B cell (primary cell): ENCODE measurements around the gene MED27. TPM values are rescaled to one million over a fixed set of nuclear protein-coding genes. Genes with fewer than 3 reads are reported as not detected.

Source experiments
- ATAC-seq: fragments of 200-7000 bp; cut with Tn5 transposase; one replicate; pipeline ENCODE4 v1.10.0; 2021; ENCODE audit warnings: low read depth, mild to moderate bottlenecking, moderate number of reproducible peaks, moderate library complexity
- CTCF ChIA-PET: fragments of 350-600 bp; sonication (Branson Sonifier 250); formaldehyde crosslinking; loops from one replicate; lab custom pipeline; 2021; ENCODE audit warnings: antibody characterized with exemption, inconsistent platforms; lab: Charles Lee
- POLR2A ChIA-PET: fragments of 350-600 bp; sonication (Branson Sonifier 250); formaldehyde crosslinking; loops from one replicate; lab custom pipeline; 2021; ENCODE audit warnings: antibody characterized with exemption; lab: Charles Lee
- DNase-seq: peaks from one replicate; pipeline ENCODE4 v3.0.0; 2013
- H2AFZ ChIP-seq: 2 replicates; pipeline ENCODE4 v1.6.1; 2012; ENCODE audit warnings: mild to moderate bottlenecking, low read depth, low read length; ENCODE audit not compliant: insufficient read depth, poor library complexity, severe bottlenecking
- H3K27ac ChIP-seq, 2 donors: 1 replicate in 1 of 2; 2 replicates in 1 of 2; pipeline ENCODE4 v1.5.1; 2012 to 2013; ENCODE audit warnings: low read length in 2 of 2, mild to moderate bottlenecking in 2 of 2, moderate library complexity in 1 of 2
- H3K27me3 ChIP-seq, 4 experiments: fragments of 200-600 bp in 1 of 4; sonication (generic) in 1 of 4; replicated peaks in 1 of 4; 1 replicate in 2 of 4; 2 replicates in 2 of 4; pipeline versions ENCODE4 v1.6.1 to v1.7.0; 2013 to 2016; ENCODE audit warnings: low read length in 3 of 4, mild to moderate bottlenecking in 2 of 4, mixed read lengths in 1 of 4, moderate library complexity in 1 of 4; ENCODE audit not compliant: insufficient read depth in 4 of 4, control insufficient read depth in 3 of 4; ENCODE audit errors: control extremely low read depth in 1 of 4
- H3K36me3 ChIP-seq, 2 experiments: replicated peaks in 1 of 2; 1 replicate in 1 of 2; 2 replicates in 1 of 2; pipeline versions ENCODE4 v1.6.1 to v1.7.1; 2013; ENCODE audit warnings: low read length in 1 of 2; ENCODE audit not compliant: insufficient read depth in 2 of 2, control insufficient read depth in 1 of 2; ENCODE audit errors: control extremely low read depth in 1 of 2, extremely low read depth in 1 of 2
- H3K4me1 ChIP-seq, 2 donors: fragments of 200-600 bp in 1 of 2; sonication (generic) in 1 of 2; 1 replicate in 1 of 2; 2 replicates in 1 of 2; pipeline versions ENCODE4 v1.5.1 to v1.6.1; 2013 to 2017; ENCODE audit warnings: low read length in 2 of 2; ENCODE audit not compliant: control insufficient read depth in 2 of 2, insufficient read depth in 2 of 2
- H3K4me2 ChIP-seq: replicated peaks from 2 replicates; pipeline ENCODE3; 2012; ENCODE audit warnings: mild to moderate bottlenecking, low read depth, low read length; ENCODE audit not compliant: poor library complexity, severe bottlenecking
- H3K4me3 ChIP-seq, 5 experiments: fragments of 200-600 bp in 1 of 5; sonication (generic) in 1 of 5; 1 replicate in 3 of 5; 2 replicates in 2 of 5; pipeline versions ENCODE4 v1.5.1 to v1.7.0; 2011 to 2016; ENCODE audit warnings: low read length in 4 of 5, mild to moderate bottlenecking in 4 of 5, low read depth in 2 of 5, control low read depth in 1 of 5, moderate library complexity in 1 of 5; ENCODE audit not compliant: insufficient read depth in 1 of 5; ENCODE audit errors: control extremely low read depth in 1 of 5, extremely low read depth in 1 of 5
- H3K79me2 ChIP-seq: fragments of 200-600 bp; sonication (generic); one replicate; pipeline ENCODE4 v1.6.0; 2016; ENCODE audit warnings: low read length; ENCODE audit not compliant: control insufficient read depth, insufficient read depth
- H3K9ac ChIP-seq: fragments of 200-600 bp; sonication (generic); 2 replicates; pipeline ENCODE4 v1.6.1; 2017; ENCODE audit warnings: mild to moderate bottlenecking, low read length, moderate library complexity
- H3K9me3 ChIP-seq, 3 donors: one replicate each; pipeline versions ENCODE4 v1.6.1 to v1.7.1; 2013; ENCODE audit warnings: low read length in 2 of 3; ENCODE audit not compliant: control insufficient read depth in 2 of 3, insufficient read depth in 1 of 3; ENCODE audit errors: control extremely low read depth in 1 of 3
- H4K20me1 ChIP-seq: 2 replicates; pipeline ENCODE4 v1.6.0; 2012; ENCODE audit warnings: mild to moderate bottlenecking, low read length; ENCODE audit not compliant: insufficient read depth, control insufficient read depth, poor library complexity, severe bottlenecking
- H3K27ac Mint-ChIP-seq: one replicate; pipeline ENCODE4 v1.8.0; 2021; ENCODE audit warnings: mixed read lengths
- H3K27me3 Mint-ChIP-seq: one replicate; pipeline ENCODE4 v1.8.0; 2021; ENCODE audit warnings: mixed read lengths
- H3K4me1 Mint-ChIP-seq: one replicate; pipeline ENCODE4 v1.8.0; 2021; ENCODE audit warnings: mixed read lengths
- H3K4me3 Mint-ChIP-seq: one replicate; pipeline ENCODE4 v1.8.0; 2021; ENCODE audit warnings: mixed read lengths
- H3K9me3 Mint-ChIP-seq: one replicate; pipeline ENCODE4 v1.8.0; 2022; ENCODE audit warnings: mixed read lengths; ENCODE audit not compliant: insufficient read depth
- CTCF ChIP-seq: fragments of 200-600 bp; IDR thresholded peaks from one replicate; pipeline ENCODE4 v1.8.0; 2022; ENCODE audit warnings: antibody characterized with exemption, mild to moderate bottlenecking
- EZH2 ChIP-seq: IDR thresholded peaks from 2 replicates; pipeline ENCODE4 v1.6.1; 2012; ENCODE audit warnings: borderline replicate concordance, low read depth, mild to moderate bottlenecking, moderate library complexity, low read length; ENCODE audit not compliant: insufficient read depth, poor library complexity, severe bottlenecking
- WGBS: methylation state at CpG from one replicate; pipeline ENCODE4 v1.1.5; 2013; ENCODE audit warnings: missing lambda C conversion rate; ENCODE audit not compliant: insufficient coverage; 5-methylcytosine and 5-hydroxymethylcytosine counted together
- intact Hi-C: fragments of 100-400 bp; cut with micrococcal nuclease; formaldehyde crosslinking; loops from one replicate; pipeline ENCODE4 v1.10.0; 2022
- polyA plus RNA-seq: library from polyadenylated mRNA; depleted of rRNA; stranded (reverse); fragments of >200 nt; gene quantifications from 2 replicates; pipeline ENCODE4 v1.2.3, GENCODE V29; 2012
- total RNA-seq, 2 donors: library from RNA; stranded (reverse); fragments of 120-200 nt in 1 of 2; gene quantifications; 1 replicate in 1 of 2; 2 replicates in 1 of 2; pipeline versions ENCODE4 v1.2.3 to v1.2.4, GENCODE V29; 2013 to 2022

Gene MED27
- total and polyA plus RNA-seq, 2 donors (not counting 1 experiment from before 2014, with no cell fraction given), result 17.4 to 17.7 TPM

- TF ChIP-seq CTCF (no peak), EZH2 (no peak)
- Histone ChIP-seq H4K20me1 (no peaks in the 10 kb centered on the region), H3K27me3 (no peaks in the 10 kb centered on the region), H3K9ac (no peak overlapping the region), H3K27ac (no peak overlapping the region), H3K4me2 (no peak overlapping the region), H3K9me3 (no peaks in the 10 kb centered on the region), H3K4me1 (no peaks in the 10 kb centered on the region), H2AFZ (no peak overlapping the region), H3K36me3 (no peaks in the 10 kb centered on the region), H3K79me2 (no peaks in the 10 kb centered on the region), H3K4me3 (no peak overlapping the region)
- Mint-ChIP-seq H3K27me3 (no peaks in the 10 kb centered on the region), H3K4me1 (no peaks in the 10 kb centered on the region), H3K9me3 (no peaks in the 10 kb centered on the region), H3K27ac (no peak overlapping the region), H3K4me3 (no peak overlapping the region)
- ATAC-seq (no peak), DNase-seq (no peak)
- CTCF ChIA-PET, result no interaction called here
- POLR2A ChIA-PET, result no interaction called here
- intact Hi-C loops, result no loop called here
- 97% methylated on average over 15 of the region's 18 CpGs for WGBS
These were observed 230.3 kb downstream of the MED27 start for GRCh38 chr9:131849391-131849790.

- no peak overlapping the region for H3K4me3 ChIP-seq
- no peaks in the 10 kb centered on the region for H3K4me1 Mint-ChIP-seq
- DNase-seq (no peak), ATAC-seq (no peak)
- H3K36me3 ChIP-seq, result no peaks in the 10 kb centered on the region
- no peak overlapping the region for H2AFZ ChIP-seq
- no peaks in the 10 kb centered on the region for H4K20me1 ChIP-seq
- no peaks in the 10 kb centered on the region for H3K79me2 ChIP-seq
- H3K27me3 ChIP-seq, result no peaks in the 10 kb centered on the region
- H3K4me3 Mint-ChIP-seq, result no peak overlapping the region
- WGBS, result 90% methylated on average over 35 of the region's 35 CpGs
- intact Hi-C loops, result no loop called here
- no peak overlapping the region for H3K9ac ChIP-seq
- H3K4me2 ChIP-seq, result no peak overlapping the region
- H3K9me3 Mint-ChIP-seq, result no peaks in the 10 kb centered on the region
- ChIA-PET POLR2A (no interaction called here), CTCF (no interaction called here)
- H3K27ac Mint-ChIP-seq, result no peak overlapping the region
- H3K4me1 ChIP-seq, result no peaks in the 10 kb centered on the region
- no peaks in the 10 kb centered on the region for H3K27me3 Mint-ChIP-seq
- TF ChIP-seq EZH2, result no peak
- TF ChIP-seq CTCF, result no peak
- no peak overlapping the region for H3K27ac ChIP-seq
- no peaks in the 10 kb centered on the region for H3K9me3 ChIP-seq
These were observed 231.0 kb downstream of the MED27 start for GRCh38 chr9:131848570-131849160.
